ENCODE results near the gene HEXD.

Gene HEXD

DNA sequence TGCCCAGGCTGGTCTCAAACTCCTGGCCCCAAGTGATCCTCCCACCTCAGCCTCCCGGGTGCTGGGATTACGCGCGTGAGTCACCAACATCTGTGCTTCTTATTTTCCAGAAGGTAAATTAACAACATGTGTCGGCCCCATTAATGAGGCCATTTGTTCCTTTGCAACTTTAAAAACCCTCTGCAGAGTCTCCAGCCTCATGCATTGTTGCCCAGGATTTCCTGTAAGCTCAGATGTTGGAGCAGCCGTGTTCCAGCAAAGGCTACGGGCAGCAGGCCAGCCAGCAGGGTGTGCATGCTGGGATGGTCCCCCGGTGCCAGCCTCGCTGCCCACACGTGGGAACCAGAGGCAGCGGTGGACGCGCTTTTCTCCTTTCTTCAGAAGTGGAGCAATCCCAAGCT, 19.1 kb upstream of the HEXD start:
- Histone ChIP-seq H3K4me1 (ENCODE audit: control insufficient read depth in 1 of 2, insufficient read depth in 2 of 2, low read length in 2 of 2) (no peaks in the 10 kb centered on the region), H3K4me3 (ENCODE audit: low read depth in 1 of 2, low read length in 2 of 2) (no peak overlapping the region), H3K27ac (ENCODE audit: low read depth, low read length) (no peak overlapping the region), H3K36me3 (ENCODE audit: control insufficient read depth in 1 of 2, insufficient read depth in 2 of 2, low read length in 2 of 2) (peaks cover 4 to 22% of the 10 kb centered on the region in 2 donors), H3K9me3 (ENCODE audit: control insufficient read depth in 1 of 2, low read length in 2 of 2) (no peaks in the 10 kb centered on the region), H3K27me3 (ENCODE audit: control insufficient read depth in 1 of 2, insufficient read depth in 2 of 2, low read length in 2 of 2) (no peaks in the 10 kb centered on the region), H3K9ac (ENCODE audit: low read depth in 1 of 2, low read length in 2 of 2) (no peak overlapping the region)

DNA sequence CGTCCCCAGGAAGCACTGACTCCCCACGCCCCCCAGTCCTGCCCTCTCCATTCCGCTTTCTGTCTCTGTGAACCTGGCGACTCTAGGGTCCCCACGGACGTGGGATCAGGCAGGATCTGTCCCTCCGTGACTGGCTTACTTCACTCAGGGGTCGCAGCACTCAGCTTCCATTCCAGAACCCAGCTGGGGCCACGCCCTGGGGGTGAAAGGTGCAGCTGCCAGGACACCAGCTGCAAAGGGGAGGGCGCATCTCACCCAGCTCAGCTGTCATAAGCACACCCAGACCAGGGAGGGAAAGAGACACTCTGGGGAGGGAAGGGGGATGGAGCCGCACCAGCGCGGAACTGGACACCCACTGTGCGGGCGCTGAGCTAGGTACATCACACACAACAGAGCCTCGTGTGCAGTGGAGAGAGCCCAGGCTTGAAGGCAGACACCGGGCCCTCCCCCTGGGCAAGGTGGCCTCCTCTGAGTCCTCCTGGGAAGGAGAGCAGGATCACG, 18.5 kb upstream of the HEXD start:
- Histone ChIP-seq H3K9ac (ENCODE audit: low read depth in 1 of 2, low read length in 2 of 2) (no peak overlapping the region), H3K36me3 (ENCODE audit: control insufficient read depth in 1 of 2, insufficient read depth in 2 of 2, low read length in 2 of 2) (peaks cover 4 to 22% of the 10 kb centered on the region in 2 donors), H3K9me3 (ENCODE audit: control insufficient read depth in 1 of 2, low read length in 2 of 2) (no peaks in the 10 kb centered on the region), H3K27ac (ENCODE audit: low read depth, low read length) (no peak overlapping the region), H3K4me1 (ENCODE audit: control insufficient read depth in 1 of 2, insufficient read depth in 2 of 2, low read length in 2 of 2) (no peaks in the 10 kb centered on the region), H3K4me3 (ENCODE audit: low read depth in 1 of 2, low read length in 2 of 2) (no peak overlapping the region), H3K27me3 (ENCODE audit: control insufficient read depth in 1 of 2, insufficient read depth in 2 of 2, low read length in 2 of 2) (no peaks in the 10 kb centered on the region)

DNA sequence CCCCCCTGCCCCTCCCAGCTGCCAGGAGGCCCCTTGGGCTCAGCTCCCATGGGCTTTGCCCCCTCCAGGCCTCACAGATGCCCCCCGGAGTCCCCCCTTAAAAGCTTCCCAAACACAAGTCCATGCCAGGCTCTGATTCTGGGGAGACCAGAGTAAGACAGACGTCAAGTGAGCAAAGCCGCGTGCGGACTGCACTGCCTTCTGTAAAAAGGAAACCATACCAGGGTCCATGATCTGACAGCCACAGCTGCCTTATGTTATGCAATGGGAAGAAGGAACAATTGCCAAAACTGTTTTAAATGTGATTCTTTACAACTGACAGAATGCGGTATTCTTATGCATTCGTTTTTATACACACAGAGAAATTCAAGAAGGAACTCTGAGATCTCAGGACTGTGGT, 17.9 kb upstream of the HEXD start:
- no peak overlapping the region for H3K9ac ChIP-seq (ENCODE audit: low read depth in 1 of 2, low read length in 2 of 2)
- H3K4me3 ChIP-seq (ENCODE audit: low read depth in 1 of 2, low read length in 2 of 2) = no peak overlapping the region
- H3K36me3 ChIP-seq (ENCODE audit: control insufficient read depth in 1 of 2, insufficient read depth in 2 of 2, low read length in 2 of 2) = peaks cover 4 to 20% of the 10 kb centered on the region in 2 donors
- no peaks in the 10 kb centered on the region for H3K4me1 ChIP-seq (ENCODE audit: control insufficient read depth in 1 of 2, insufficient read depth in 2 of 2, low read length in 2 of 2)
- no peaks in the 10 kb centered on the region for H3K9me3 ChIP-seq (ENCODE audit: control insufficient read depth in 1 of 2, low read length in 2 of 2)
- no peak overlapping the region for H3K27ac ChIP-seq (ENCODE audit: low read depth, low read length)
- no peaks in the 10 kb centered on the region for H3K27me3 ChIP-seq (ENCODE audit: control insufficient read depth in 1 of 2, insufficient read depth in 2 of 2, low read length in 2 of 2)

DNA sequence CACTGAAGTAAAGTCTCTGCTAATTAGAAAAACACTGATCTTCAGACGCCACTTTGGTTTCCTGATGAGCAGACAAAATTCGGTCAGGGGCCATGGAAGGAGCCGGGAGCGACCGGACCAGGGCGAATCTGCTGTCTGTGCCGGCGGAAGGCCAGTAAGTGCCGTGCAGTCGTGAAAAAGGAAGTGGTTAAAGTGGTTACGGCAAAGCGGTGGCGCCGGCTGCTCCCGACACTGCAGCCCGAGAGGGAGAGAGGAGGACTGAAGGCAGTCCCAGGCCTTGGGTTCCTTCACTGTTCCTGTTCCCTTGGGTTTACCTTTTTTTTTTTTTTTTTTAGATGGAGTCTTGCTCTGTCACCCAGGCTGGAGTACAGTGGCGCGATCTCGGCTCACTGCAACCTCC, 17.3 kb upstream of the HEXD start:
- Histone ChIP-seq H3K9ac (ENCODE audit: low read depth in 1 of 2, low read length in 2 of 2) (no peak overlapping the region), H3K27me3 (ENCODE audit: control insufficient read depth in 1 of 2, insufficient read depth in 2 of 2, low read length in 2 of 2) (no peaks in the 10 kb centered on the region), H3K9me3 (ENCODE audit: control insufficient read depth in 1 of 2, low read length in 2 of 2) (no peaks in the 10 kb centered on the region), H3K4me3 (ENCODE audit: low read depth in 1 of 2, low read length in 2 of 2) (no peak overlapping the region), H3K4me1 (ENCODE audit: control insufficient read depth in 1 of 2, insufficient read depth in 2 of 2, low read length in 2 of 2) (no peaks in the 10 kb centered on the region), H3K36me3 (ENCODE audit: control insufficient read depth in 1 of 2, insufficient read depth in 2 of 2, low read length in 2 of 2) (peaks cover 4 to 20% of the 10 kb centered on the region in 2 donors), H3K27ac (ENCODE audit: low read depth, low read length) (no peak overlapping the region)

DNA sequence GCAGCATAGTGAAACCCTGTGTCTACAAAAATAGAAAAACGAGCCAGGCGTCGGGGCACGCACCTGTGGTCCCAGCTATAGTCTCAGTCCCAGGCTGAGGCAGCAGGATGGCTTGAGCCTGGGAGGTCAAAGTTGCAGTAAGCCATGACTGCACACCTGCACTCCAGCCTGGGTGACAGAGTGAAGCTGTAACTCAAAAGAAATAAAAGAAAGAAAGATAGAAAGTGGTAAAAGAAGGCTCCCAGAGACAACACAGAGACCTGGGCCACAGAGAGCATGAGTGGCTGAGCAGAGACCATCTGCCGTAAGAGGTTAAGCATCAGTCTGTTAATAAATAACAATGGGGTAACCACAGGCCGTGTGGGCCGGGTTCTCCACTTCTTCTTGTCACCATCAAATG, 15.3 kb upstream of the HEXD start:
- Histone ChIP-seq H3K4me3 (ENCODE audit: low read depth in 1 of 2, low read length in 2 of 2) (no peak overlapping the region), H3K9ac (ENCODE audit: low read depth in 1 of 2, low read length in 2 of 2) (no peak overlapping the region), H3K27ac (ENCODE audit: low read depth, low read length) (no peak overlapping the region), H3K27me3 (ENCODE audit: control insufficient read depth in 1 of 2, insufficient read depth in 2 of 2, low read length in 2 of 2) (no peaks in the 10 kb centered on the region), H3K36me3 (ENCODE audit: control insufficient read depth in 1 of 2, insufficient read depth in 2 of 2, low read length in 2 of 2) (peaks cover 7 to 16% of the 10 kb centered on the region in 2 donors), H3K9me3 (ENCODE audit: control insufficient read depth in 1 of 2, low read length in 2 of 2) (no peaks in the 10 kb centered on the region), H3K4me1 (ENCODE audit: control insufficient read depth in 1 of 2, insufficient read depth in 2 of 2, low read length in 2 of 2) (no peaks in the 10 kb centered on the region)

DNA sequence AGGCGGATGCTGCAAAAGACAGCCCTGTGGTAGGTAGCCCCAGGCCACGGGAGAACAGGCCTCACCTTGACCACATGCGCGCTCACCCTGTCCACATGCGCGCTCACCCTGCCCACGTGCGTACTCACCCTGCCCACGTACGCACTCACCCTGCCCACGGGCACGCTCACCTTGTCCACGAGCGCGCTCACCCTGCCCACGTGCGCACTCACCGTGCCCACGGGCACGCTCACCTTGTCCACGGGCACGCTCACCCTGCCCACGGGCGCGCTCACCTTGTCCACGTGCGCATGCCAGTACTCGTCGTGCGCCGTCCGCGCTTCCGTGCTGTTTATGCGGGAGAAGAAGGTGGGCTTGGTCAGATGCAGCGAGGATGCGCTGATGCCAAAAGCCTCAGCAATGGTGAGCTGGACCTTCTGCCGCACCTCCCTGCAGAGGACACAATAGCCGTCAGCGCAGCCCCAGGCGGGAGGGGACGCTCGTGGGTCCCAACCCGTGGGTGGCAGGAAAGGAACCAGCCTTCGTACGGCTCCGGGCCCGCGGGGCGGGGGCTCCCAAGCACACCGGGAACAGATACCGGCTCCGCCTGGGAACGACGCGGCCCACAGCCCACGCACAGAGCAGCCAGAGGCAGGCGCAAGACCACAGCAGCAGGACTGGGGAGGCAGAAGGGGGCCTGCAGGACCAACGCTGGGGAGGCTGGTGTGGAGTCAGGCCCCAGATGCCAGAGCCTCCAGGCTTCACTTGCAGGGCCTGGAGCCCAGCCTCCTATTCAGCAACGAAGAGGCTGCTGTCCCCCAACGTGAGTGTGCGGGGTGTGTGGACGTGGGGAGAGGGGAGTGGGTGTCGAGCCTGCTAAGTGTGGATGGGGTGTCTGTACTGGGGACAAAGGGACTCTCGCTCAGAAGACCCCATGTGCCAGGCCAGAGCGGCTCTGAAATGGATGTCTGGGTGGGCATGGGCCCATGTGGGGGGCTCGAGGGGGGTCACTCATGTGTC, 14.2 kb upstream of the HEXD start:
- H3K4me1 ChIP-seq (ENCODE audit: control insufficient read depth in 1 of 2, insufficient read depth in 2 of 2, low read length in 2 of 2) = no peaks in the 10 kb centered on the region
- H3K36me3 ChIP-seq (ENCODE audit: control insufficient read depth in 1 of 2, insufficient read depth in 2 of 2, low read length in 2 of 2) = peaks cover 7 to 18% of the 10 kb centered on the region in 2 donors
- H3K27me3 ChIP-seq (ENCODE audit: control insufficient read depth in 1 of 2, insufficient read depth in 2 of 2, low read length in 2 of 2) = no peaks in the 10 kb centered on the region
- no peak overlapping the region for H3K9ac ChIP-seq (ENCODE audit: low read depth in 1 of 2, low read length in 2 of 2)
- no peak overlapping the region for H3K4me3 ChIP-seq (ENCODE audit: low read depth in 1 of 2, low read length in 2 of 2)
- H3K9me3 ChIP-seq (ENCODE audit: control insufficient read depth in 1 of 2, low read length in 2 of 2) = no peaks in the 10 kb centered on the region
- H3K27ac ChIP-seq (ENCODE audit: low read depth, low read length) = no peak overlapping the region

DNA sequence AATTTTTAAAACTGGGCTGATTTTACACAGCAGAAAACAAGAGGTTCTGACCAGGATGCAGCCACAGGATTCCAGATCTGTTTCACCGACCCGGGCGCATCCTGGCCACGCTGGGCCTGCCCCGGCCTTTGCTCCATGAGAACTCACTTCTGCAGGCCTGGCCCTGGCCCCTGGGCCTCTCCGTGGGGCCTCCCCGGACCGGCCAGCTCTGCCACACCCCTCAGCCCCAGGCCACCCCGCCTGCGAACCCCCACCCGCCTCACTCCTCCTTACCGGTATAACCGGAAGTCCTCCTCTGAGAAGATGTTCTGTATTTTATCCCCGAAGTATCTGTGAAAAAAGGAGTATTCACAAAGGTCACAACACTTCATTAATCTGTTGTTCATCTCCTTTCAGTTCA, 13.1 kb upstream of the HEXD start:
- Histone ChIP-seq H3K36me3 (ENCODE audit: control insufficient read depth in 1 of 2, insufficient read depth in 2 of 2, low read length in 2 of 2) (peaks cover 7 to 17% of the 10 kb centered on the region in 2 donors), H3K4me3 (ENCODE audit: low read depth in 1 of 2, low read length in 2 of 2) (no peak overlapping the region)

DNA sequence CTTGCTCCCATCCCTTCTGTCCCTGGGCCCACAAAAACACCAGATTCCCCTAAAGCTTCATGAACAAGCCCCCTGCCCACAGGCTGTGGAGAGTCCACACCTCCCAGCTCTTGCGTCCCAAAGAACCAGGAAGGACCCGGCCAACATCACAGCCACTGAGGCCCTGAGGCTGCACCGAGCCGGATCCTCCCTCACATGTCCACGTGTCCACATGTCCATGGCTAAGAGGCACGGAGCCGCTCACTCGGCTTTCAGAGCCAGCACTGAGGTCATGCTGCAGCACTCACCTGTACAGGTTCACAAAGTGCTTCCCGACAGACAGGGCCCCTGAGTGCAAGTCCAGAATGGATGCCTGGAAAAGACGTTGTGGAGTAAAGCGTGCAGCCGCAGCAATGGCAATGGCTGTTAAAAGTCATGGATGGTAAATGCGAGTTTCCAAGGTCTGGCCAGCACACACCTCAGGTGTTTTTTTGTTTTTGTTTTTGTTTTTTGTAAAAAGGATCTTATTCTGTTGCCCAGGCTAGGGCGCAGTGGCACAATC, 11.9 kb upstream of the HEXD start:
- Histone ChIP-seq H3K36me3 (ENCODE audit: control insufficient read depth in 1 of 2, insufficient read depth in 2 of 2, low read length in 2 of 2) (peaks cover 7 to 18% of the 10 kb centered on the region in 2 donors), H3K27ac (ENCODE audit: low read depth, low read length) (no peak overlapping the region), H3K4me3 (ENCODE audit: low read depth in 1 of 2, low read length in 2 of 2) (no peak overlapping the region), H3K9ac (ENCODE audit: low read depth in 1 of 2, low read length in 2 of 2) (no peak overlapping the region), H3K27me3 (ENCODE audit: control insufficient read depth in 1 of 2, insufficient read depth in 2 of 2, low read length in 2 of 2) (no peaks in the 10 kb centered on the region), H3K4me1 (ENCODE audit: control insufficient read depth in 1 of 2, insufficient read depth in 2 of 2, low read length in 2 of 2) (no peaks in the 10 kb centered on the region), H3K9me3 (ENCODE audit: control insufficient read depth in 1 of 2, low read length in 2 of 2) (no peaks in the 10 kb centered on the region)

More for the DNA sequence above, 13.1 kb upstream of the HEXD start:
- Histone ChIP-seq H3K4me1 (ENCODE audit: control insufficient read depth in 1 of 2, insufficient read depth in 2 of 2, low read length in 2 of 2) (no peaks in the 10 kb centered on the region), H3K27me3 (ENCODE audit: control insufficient read depth in 1 of 2, insufficient read depth in 2 of 2, low read length in 2 of 2) (no peaks in the 10 kb centered on the region), H3K9ac (ENCODE audit: low read depth in 1 of 2, low read length in 2 of 2) (no peak overlapping the region), H3K9me3 (ENCODE audit: control insufficient read depth in 1 of 2, low read length in 2 of 2) (no peaks in the 10 kb centered on the region), H3K27ac (ENCODE audit: low read depth, low read length) (no peak overlapping the region)

DNA sequence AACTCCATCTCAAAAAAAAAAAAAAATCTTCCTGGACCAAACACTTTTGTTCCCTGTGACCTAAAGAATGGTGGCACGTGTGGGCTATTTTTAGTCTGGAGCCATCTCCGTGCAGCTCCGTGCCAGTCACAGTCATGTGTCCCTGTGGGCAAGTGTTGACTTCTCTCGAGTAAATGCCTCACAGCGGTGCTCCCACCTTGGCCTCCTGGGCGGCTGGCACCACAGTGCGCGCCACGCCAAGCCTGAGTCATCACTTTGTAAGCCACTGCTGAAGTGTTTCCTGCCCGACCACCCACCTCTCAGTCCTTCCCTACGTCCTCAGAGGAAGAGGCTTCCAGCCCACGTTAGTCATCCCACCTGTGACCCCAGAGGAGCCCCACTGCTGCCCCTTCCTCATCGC, 10.9 kb upstream of the HEXD start:
- Histone ChIP-seq H3K9me3 (ENCODE audit: control insufficient read depth in 1 of 2, low read length in 2 of 2) (no peaks in the 10 kb centered on the region), H3K4me1 (ENCODE audit: control insufficient read depth in 1 of 2, insufficient read depth in 2 of 2, low read length in 2 of 2) (no peaks in the 10 kb centered on the region), H3K36me3 (ENCODE audit: control insufficient read depth in 1 of 2, insufficient read depth in 2 of 2, low read length in 2 of 2) (peaks cover 7 to 22% of the 10 kb centered on the region in 2 donors), H3K9ac (ENCODE audit: low read depth in 1 of 2, low read length in 2 of 2) (no peak overlapping the region), H3K27ac (ENCODE audit: low read depth, low read length) (no peak overlapping the region), H3K27me3 (ENCODE audit: control insufficient read depth in 1 of 2, insufficient read depth in 2 of 2, low read length in 2 of 2) (no peaks in the 10 kb centered on the region), H3K4me3 (ENCODE audit: low read depth in 1 of 2, low read length in 2 of 2) (no peak overlapping the region)

DNA sequence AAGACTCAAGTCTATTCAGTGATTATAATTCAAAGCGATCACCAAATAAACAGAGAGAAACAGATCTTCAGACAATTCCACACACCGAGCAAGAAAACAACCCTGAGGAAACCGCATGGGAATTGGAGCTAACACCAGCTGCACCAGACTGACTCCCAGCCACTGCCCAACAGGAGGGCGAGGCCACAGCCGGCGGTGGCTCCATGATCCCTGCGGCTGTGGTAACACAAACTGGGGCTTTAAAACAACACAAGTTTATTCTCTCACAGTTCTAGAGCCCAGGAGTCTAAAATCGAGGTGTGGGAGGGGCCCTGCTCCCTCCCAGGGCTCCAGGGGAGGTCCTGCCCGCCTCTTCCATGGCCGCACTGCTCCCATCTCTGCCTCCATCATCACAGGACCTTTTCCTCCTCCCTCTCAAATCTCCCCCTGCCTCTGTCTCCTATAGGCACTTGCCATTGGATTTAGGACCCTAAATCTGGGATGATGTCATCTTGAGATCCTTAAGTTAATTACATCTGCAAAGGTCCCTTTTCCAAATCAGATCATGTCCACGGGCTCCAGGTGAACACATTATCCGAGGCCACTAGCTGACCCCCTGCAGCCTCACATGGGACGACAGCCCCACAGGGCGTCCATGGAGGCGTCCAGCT, 9.7 kb upstream of the HEXD start:
- Histone ChIP-seq H3K4me1 (ENCODE audit: control insufficient read depth in 1 of 2, insufficient read depth in 2 of 2, low read length in 2 of 2) (no peaks in the 10 kb centered on the region), H3K9me3 (ENCODE audit: control insufficient read depth in 1 of 2, low read length in 2 of 2) (no peaks in the 10 kb centered on the region), H3K9ac (ENCODE audit: low read depth in 1 of 2, low read length in 2 of 2) (no peak overlapping the region), H3K4me3 (ENCODE audit: low read depth in 1 of 2, low read length in 2 of 2) (no peak overlapping the region), H3K27ac (ENCODE audit: low read depth, low read length) (no peak overlapping the region), H3K27me3 (ENCODE audit: control insufficient read depth in 1 of 2, insufficient read depth in 2 of 2, low read length in 2 of 2) (no peaks in the 10 kb centered on the region), H3K36me3 (ENCODE audit: control insufficient read depth in 1 of 2, insufficient read depth in 2 of 2, low read length in 2 of 2) (peaks cover 10 to 22% of the 10 kb centered on the region in 2 donors)

All from duodenal mucosa (tissue), 2 donors.